MCF 10A (cell line): Measurements from ENCODE around the gene STK11. TPM values are rescaled to one million over a fixed set of nuclear protein-coding genes. Genes with fewer than 3 reads are reported as not detected.

Experiments used
- BruUV-seq: library from RNA; stranded (reverse); fragments of 400-500 nt; replicated peaks from 2 replicates; lab custom pipeline; 2021; lab: Mats Ljungman, UMichigan
- CTCF ChIA-PET: fragments of 300-600 bp; sonication (Branson Sonifier 250); formaldehyde crosslinking; extraction: SDS; loops from one replicate; lab custom pipeline; 2021; ENCODE audit warnings: antibody characterized with exemption, inconsistent platforms; lab: Yijun Ruan, JAX
- POLR2A ChIA-PET: fragments of 300-600, 350-650 bp; sonication (Branson Sonifier 250); formaldehyde crosslinking; extraction: SDS; loops from one replicate; lab custom pipeline; 2020; ENCODE audit warnings: antibody characterized with exemption, inconsistent platforms; lab: Yijun Ruan, JAX
- DNase-seq: peaks from one replicate; pipeline ENCODE4 v3.0.0-alpha.2; 2018; ENCODE audit not compliant: unreplicated experiment
- H3K27ac Mint-ChIP-seq: one replicate; pipeline ENCODE4 v1.8.0; 2022; ENCODE audit warnings: mild to moderate bottlenecking, low read depth, mixed read lengths; ENCODE audit not compliant: unreplicated experiment
- H3K27me3 Mint-ChIP-seq: one replicate; pipeline ENCODE4 v1.8.0; 2022; ENCODE audit warnings: mixed read lengths; ENCODE audit not compliant: insufficient read depth, unreplicated experiment
- H3K36me3 Mint-ChIP-seq: one replicate; pipeline ENCODE4 v1.8.0; 2022; ENCODE audit warnings: mild to moderate bottlenecking, moderate library complexity, mixed read lengths; ENCODE audit not compliant: insufficient read depth, unreplicated experiment
- H3K4me1 Mint-ChIP-seq: one replicate; pipeline ENCODE4 v1.8.0; 2022; ENCODE audit warnings: mixed read lengths; ENCODE audit not compliant: insufficient read depth, unreplicated experiment
- H3K4me3 Mint-ChIP-seq: one replicate; pipeline ENCODE4 v1.8.0; 2022; ENCODE audit warnings: mild to moderate bottlenecking, moderate library complexity, mixed read lengths; ENCODE audit not compliant: unreplicated experiment
- H3K9me3 Mint-ChIP-seq: one replicate; pipeline ENCODE4 v1.8.0; 2022; ENCODE audit warnings: mixed read lengths; ENCODE audit not compliant: unreplicated experiment
- intact Hi-C: fragments of 100-400 bp; cut with micrococcal nuclease; formaldehyde crosslinking; loops from 2 replicates; pipeline ENCODE4 v1.14.1; 2022
- total RNA-seq: library from RNA; stranded (reverse); gene quantifications from 2 replicates; pipeline ENCODE4 v1.2.3, GENCODE V29; 2022
- TF ChIP-seq, protein P1 (sequence below): fragments of 200-600 bp; IDR thresholded peaks from one replicate; pipeline ENCODE4 v1.8.0; 2022; ENCODE audit warnings: antibody characterized with exemption, mild to moderate bottlenecking; ENCODE audit not compliant: unreplicated experiment

STK11 gene
- total RNA-seq, 1 experiment from 2014 or later: 65.6 TPM

- H3K4me1 Mint-ChIP-seq: peaks cover 14% of the 10 kb centered on the region
- BruUV-seq: no TSS peak
- intact Hi-C loops: no loop called here
- no peaks in the 10 kb centered on the region for H3K9me3 Mint-ChIP-seq
- peak overlapping the region; percentile 27 for H3K27ac Mint-ChIP-seq
- TF ChIP-seq, protein P1, sequence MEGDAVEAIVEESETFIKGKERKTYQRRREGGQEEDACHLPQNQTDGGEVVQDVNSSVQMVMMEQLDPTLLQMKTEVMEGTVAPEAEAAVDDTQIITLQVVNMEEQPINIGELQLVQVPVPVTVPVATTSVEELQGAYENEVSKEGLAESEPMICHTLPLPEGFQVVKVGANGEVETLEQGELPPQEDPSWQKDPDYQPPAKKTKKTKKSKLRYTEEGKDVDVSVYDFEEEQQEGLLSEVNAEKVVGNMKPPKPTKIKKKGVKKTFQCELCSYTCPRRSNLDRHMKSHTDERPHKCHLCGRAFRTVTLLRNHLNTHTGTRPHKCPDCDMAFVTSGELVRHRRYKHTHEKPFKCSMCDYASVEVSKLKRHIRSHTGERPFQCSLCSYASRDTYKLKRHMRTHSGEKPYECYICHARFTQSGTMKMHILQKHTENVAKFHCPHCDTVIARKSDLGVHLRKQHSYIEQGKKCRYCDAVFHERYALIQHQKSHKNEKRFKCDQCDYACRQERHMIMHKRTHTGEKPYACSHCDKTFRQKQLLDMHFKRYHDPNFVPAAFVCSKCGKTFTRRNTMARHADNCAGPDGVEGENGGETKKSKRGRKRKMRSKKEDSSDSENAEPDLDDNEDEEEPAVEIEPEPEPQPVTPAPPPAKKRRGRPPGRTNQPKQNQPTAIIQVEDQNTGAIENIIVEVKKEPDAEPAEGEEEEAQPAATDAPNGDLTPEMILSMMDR: no peak
- POLR2A ChIA-PET: interaction anchor here (0.6 to 1.0 kb wide), 3 partner anchors 16 to 129 kb away, joined by 3 to 4 read pairs (median 4); partner anchors contain the start of gene GPX4
- CTCF ChIA-PET: interaction anchor here (0.5 to 0.7 kb wide), 4 partner anchors 12 to 81 kb away, joined by 3 to 5 read pairs (median 4); no protein-coding TSS in a partner anchor
- no peak overlapping the region for H3K4me3 Mint-ChIP-seq
- peaks cover 5% of the 10 kb centered on the region for H3K36me3 Mint-ChIP-seq
- no peaks in the 10 kb centered on the region for H3K27me3 Mint-ChIP-seq
- DNase-seq: no peak
These were observed 27.1 kb downstream of the STK11 start for GRCh38 chr19:1232652-1233072.

DNA sequence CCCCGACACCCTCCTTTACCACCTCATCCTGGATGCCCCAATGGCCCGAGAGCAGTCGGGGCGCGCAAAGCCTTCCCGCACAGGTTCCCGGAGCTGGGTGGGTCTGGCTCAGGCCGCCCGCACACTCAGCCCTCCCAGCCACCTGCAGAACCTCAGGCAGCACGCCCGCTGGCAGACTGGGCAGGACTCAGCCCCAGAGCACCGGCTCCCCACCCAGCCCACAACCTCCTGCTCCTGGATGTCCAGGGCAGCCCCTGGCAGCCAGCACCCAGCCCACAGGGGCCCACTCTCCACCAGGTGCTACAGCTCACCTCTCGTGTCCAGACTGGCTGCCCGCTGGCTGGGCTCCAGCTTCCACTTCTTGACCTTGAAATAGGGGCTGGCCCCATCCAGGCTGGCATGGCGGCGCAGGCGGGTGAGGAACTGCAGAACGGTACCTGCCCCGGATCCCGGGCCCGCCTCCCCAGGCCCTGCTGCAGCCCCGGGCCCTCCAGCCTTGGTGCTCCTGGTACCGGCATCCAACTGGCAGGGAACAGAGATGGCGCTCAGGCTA, 27.6 kb downstream of the STK11 start:
- POLR2A ChIA-PET: interaction anchor here (1.0 kb wide), 2 partner anchors 16 to 19 kb away, joined by 3 to 4 read pairs; no protein-coding TSS in a partner anchor

GRCh38 chr19:1234051-1234954, 28.7 kb downstream of the STK11 start:
- CTCF ChIA-PET: no interaction called here
- Mint-ChIP-seq H3K27ac (no peak overlapping the region), H3K36me3 (peaks cover 5% of the 10 kb centered on the region), H3K9me3 (no peaks in the 10 kb centered on the region), H3K4me1 (peaks cover 14% of the 10 kb centered on the region), H3K4me3 (no peak overlapping the region), H3K27me3 (no peaks in the 10 kb centered on the region)
- no peak for DNase-seq
- BruUV-seq: no TSS peak
- TF ChIP-seq, protein P1: no peak
- POLR2A ChIA-PET: no interaction called here
- intact Hi-C loops: no loop called here

More for the DNA sequence above, 27.6 kb downstream of the STK11 start:
- no peak for DNase-seq
- H3K4me3 Mint-ChIP-seq: no peak overlapping the region
- no peaks in the 10 kb centered on the region for H3K9me3 Mint-ChIP-seq
- peaks cover 14% of the 10 kb centered on the region for H3K4me1 Mint-ChIP-seq
- H3K27me3 Mint-ChIP-seq: no peaks in the 10 kb centered on the region
- H3K36me3 Mint-ChIP-seq: peaks cover 5% of the 10 kb centered on the region
- CTCF ChIA-PET: interaction anchor here (0.6 kb wide), 1 partner anchor 11 kb away, joined by 5 read pairs; no protein-coding TSS in a partner anchor
- no TSS peak for BruUV-seq
- TF ChIP-seq, protein P1: no peak
- intact Hi-C loops: no loop called here
- H3K27ac Mint-ChIP-seq: no peak overlapping the region

DNA sequence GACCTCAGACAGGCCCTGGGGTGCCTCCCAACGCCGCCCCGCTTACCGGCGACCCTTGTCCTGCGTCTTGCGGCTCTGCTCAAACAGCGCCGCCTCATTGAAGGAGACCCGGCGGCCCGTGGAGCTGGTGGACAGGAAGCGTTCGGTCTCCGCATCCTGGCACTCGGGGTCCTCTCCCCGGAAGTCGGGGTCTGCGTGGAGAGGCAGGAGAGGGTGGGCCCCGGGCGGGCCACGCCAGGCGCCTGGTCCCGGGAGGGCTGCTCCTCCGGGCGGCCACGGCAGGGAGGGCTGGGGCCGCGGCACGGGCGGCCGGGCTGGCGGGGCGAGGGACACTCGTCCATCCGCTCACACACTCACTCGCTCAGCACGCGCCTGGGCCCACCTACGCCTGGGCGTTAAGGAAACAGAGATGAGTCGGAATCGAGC, 29.4 kb downstream of the STK11 start:
- CTCF ChIA-PET: no interaction called here
- H3K36me3 Mint-ChIP-seq: peaks cover 5% of the 10 kb centered on the region
- no peaks in the 10 kb centered on the region for H3K27me3 Mint-ChIP-seq
- POLR2A ChIA-PET: no interaction called here
- H3K27ac Mint-ChIP-seq: no peak overlapping the region
- H3K9me3 Mint-ChIP-seq: no peaks in the 10 kb centered on the region
- TF ChIP-seq, protein P1: no peak
- DNase-seq: no peak
- no peak overlapping the region for H3K4me3 Mint-ChIP-seq
- intact Hi-C loops: no loop called here
- peaks cover 14% of the 10 kb centered on the region for H3K4me1 Mint-ChIP-seq
- BruUV-seq: no TSS peak
